GM19240 (cell line): ENCODE results near the gene GRIK4.
"Not testable (repeated sequence)": the region's sequence is repeated elsewhere in the genome, so short reads cannot be mapped to it uniquely, and the experiment has no call there.

Experiments used
- DNase-seq: peaks from one replicate; pipeline ENCODE4 v3.0.0; 2011; ENCODE audit warnings: low spot score; ENCODE audit not compliant: insufficient read length

The GRIK4 gene

GRCh38 chr11:120603071-120603470 lies 91.5 kb downstream of the GRIK4 start:
- no peak for DNase-seq

- no peak for DNase-seq
Measured at GRCh38 chr11:120605469-120605868, 93.9 kb downstream of the GRIK4 start.

GRCh38 chr11:120606211-120607010 lies 94.9 kb downstream of the GRIK4 start:
- no peak for DNase-seq

GRCh38 chr11:120608061-120608460 lies 96.5 kb downstream of the GRIK4 start:
- no peak for DNase-seq

- DNase-seq, result no peak
Measured at GRCh38 chr11:120608760-120609211, 97.2 kb downstream of the GRIK4 start.

- no peak for DNase-seq
Measured at GRCh38 chr11:120610111-120610510, 98.6 kb downstream of the GRIK4 start.

- DNase-seq, result no peak
Measured at GRCh38 chr11:120611581-120611980, 100.0 kb downstream of the GRIK4 start.

GRCh38 chr11:120612513-120613263 lies 101.1 kb downstream of the GRIK4 start:
- DNase-seq, result peak; percentile 75

GRCh38 chr11:120613264-120614226 lies 102.0 kb downstream of the GRIK4 start:
- peak; percentile 56 for DNase-seq

GRCh38 chr11:120615391-120615790 lies 103.8 kb downstream of the GRIK4 start:
- no peak for DNase-seq

GRCh38 chr11:120618399-120618798 lies 106.9 kb downstream of the GRIK4 start:
- DNase-seq, result no peak

GRCh38 chr11:120622189-120622875 lies 110.8 kb downstream of the GRIK4 start:
- DNase-seq, result no peak

GRCh38 chr11:120624992-120625391 lies 113.4 kb downstream of the GRIK4 start:
- DNase-seq, result not testable (repeated sequence)

GRCh38 chr11:120625565-120625964 lies 114.0 kb downstream of the GRIK4 start:
- DNase-seq, result no peak

GRCh38 chr11:120626791-120627190 lies 115.2 kb downstream of the GRIK4 start:
- no peak for DNase-seq

- no peak for DNase-seq
Measured at GRCh38 chr11:120627327-120628163, 116.0 kb downstream of the GRIK4 start.

- no peak for DNase-seq
Measured at GRCh38 chr11:120629407-120630080, 118.0 kb downstream of the GRIK4 start.

GRCh38 chr11:120630122-120630521 lies 118.6 kb downstream of the GRIK4 start:
- DNase-seq, result no peak

- peak; percentile 73 for DNase-seq
Measured at GRCh38 chr11:120632579-120632978, 121.0 kb downstream of the GRIK4 start.
